CD4-positive, alpha-beta T cell (primary cell): ENCODE data around the gene COL23A1. TPM values are rescaled to one million over a fixed set of nuclear protein-coding genes. Genes with fewer than 3 reads are reported as not detected.
A peak's percentile ranks its signal among the peaks of the same experiment; 100 is the strongest.

Experiments
- ATAC-seq: fragments of 200-7000 bp; cut with Tn5 transposase; one replicate; pipeline ENCODE4 v1.10.0; 2022; ENCODE audit warnings: mild to moderate bottlenecking; ENCODE audit not compliant: poor library complexity
- CTCF ChIA-PET: fragments of 350-600 bp; sonication (Branson Sonifier 250); formaldehyde crosslinking; loops from one replicate; lab custom pipeline; 2021; ENCODE audit warnings: antibody characterized with exemption, inconsistent platforms; lab: Charles Lee
- POLR2A ChIA-PET: fragments of 350-600 bp; sonication (Branson Sonifier 250); formaldehyde crosslinking; loops from one replicate; lab custom pipeline; 2021; ENCODE audit warnings: antibody characterized with exemption, inconsistent platforms; lab: Charles Lee
- DNase-seq, 14 experiments: peaks; one replicate each; pipeline ENCODE4 v3.0.0-alpha.2; 2013 to 2020; ENCODE audit warnings: mixed read lengths in 2 of 14
- H3K27ac ChIP-seq, 2 donors: one replicate each; pipeline versions ENCODE4 v1.5.1 to v1.7.0; 2013; ENCODE audit warnings: low read length in 2 of 2, low read depth in 1 of 2, mild to moderate bottlenecking in 1 of 2
- H3K27me3 ChIP-seq, 2 experiments: 1 replicate in 1 of 2; 2 replicates in 1 of 2; pipeline versions ENCODE4 v1.6.1 to v1.7.0; 2013; ENCODE audit warnings: low read length in 2 of 2, control low read depth in 1 of 2, mild to moderate bottlenecking in 1 of 2, moderate library complexity in 1 of 2; ENCODE audit not compliant: insufficient read depth in 2 of 2, control insufficient read depth in 1 of 2
- H3K36me3 ChIP-seq: one replicate; pipeline ENCODE4 v1.6.1; 2013; ENCODE audit warnings: low read length, control low read depth; ENCODE audit not compliant: insufficient read depth
- H3K4me1 ChIP-seq: one replicate; pipeline ENCODE4 v1.6.1; 2013; ENCODE audit warnings: low read length, control low read depth; ENCODE audit not compliant: insufficient read depth
- H3K4me3 ChIP-seq: one replicate; pipeline ENCODE4 v1.5.1; 2013; ENCODE audit warnings: mild to moderate bottlenecking, low read length, moderate library complexity
- H3K9me3 ChIP-seq, 2 experiments: 1 replicate in 1 of 2; 2 replicates in 1 of 2; pipeline versions ENCODE4 v1.6.1 to v1.7.0; 2013; ENCODE audit warnings: low read length in 2 of 2, mild to moderate bottlenecking in 2 of 2, control low read depth in 1 of 2, moderate library complexity in 1 of 2; ENCODE audit not compliant: control insufficient read depth in 1 of 2, insufficient read depth in 1 of 2
- H3K27ac Mint-ChIP-seq: one replicate; pipeline ENCODE4 v1.8.0; 2020; ENCODE audit warnings: mixed read lengths
- H3K27me3 Mint-ChIP-seq: one replicate; pipeline ENCODE4 v1.8.0; 2021; ENCODE audit warnings: mixed read lengths
- H3K36me3 Mint-ChIP-seq: one replicate; pipeline ENCODE4 v1.8.0; 2021; ENCODE audit warnings: low read depth, mixed read lengths
- H3K4me1 Mint-ChIP-seq: one replicate; pipeline ENCODE4 v1.8.0; 2021; ENCODE audit warnings: low read depth, mixed read lengths
- H3K4me3 Mint-ChIP-seq: one replicate; pipeline ENCODE4 v1.8.0; 2020; ENCODE audit warnings: mild to moderate bottlenecking, mixed read lengths
- H3K9me3 Mint-ChIP-seq: one replicate; pipeline ENCODE4 v1.8.0; 2020; ENCODE audit warnings: mixed read lengths
- CTCF ChIP-seq: fragments of 200-600 bp; IDR thresholded peaks from one replicate; pipeline ENCODE4 v1.8.0; 2022; ENCODE audit warnings: antibody characterized with exemption, mild to moderate bottlenecking
- intact Hi-C, 2 experiments: fragments of 100-400 bp; cut with DNase I in 1 of 2; cut with micrococcal nuclease in 1 of 2; formaldehyde crosslinking; loops; one replicate each; pipeline versions ENCODE4 v1.15.1 to v1.9.0; 2023 to 2025; cut with DNase I, micrococcal nuclease
- total RNA-seq, 174 experiments: library from RNA in 2 of 174; stranded (reverse) in 2 of 174; gene quantifications; one replicate each; pipeline ENCODE4 v1.2.3 and lab custom pipeline; 2021 to 2026

Gene COL23A1
- total RNA-seq, 2 experiments from 2014 or later: not detected

GRCh38 chr5:178434016-178434761 is 156.0 kb downstream of the COL23A1 start:
- TF ChIP-seq CTCF: no peak
- no peaks in the 10 kb centered on the region for H3K27me3 Mint-ChIP-seq
- CTCF ChIA-PET: no interaction called here
- H3K9me3 ChIP-seq: peaks cover 0 to 8% of the 10 kb centered on the region in 2 experiments
- no peak overlapping the region for H3K4me3 ChIP-seq
- H3K27ac Mint-ChIP-seq: no peak overlapping the region
- intact Hi-C loops: no loop called here
- H3K4me1 ChIP-seq: no peaks in the 10 kb centered on the region
- no peaks in the 10 kb centered on the region for H3K9me3 Mint-ChIP-seq
- H3K36me3 ChIP-seq: no peaks in the 10 kb centered on the region
- no peak for ATAC-seq
- peak in 1 of 14 experiments; percentile 21 for DNase-seq
- POLR2A ChIA-PET: no interaction called here
- peaks cover 0 to 3% of the 10 kb centered on the region in 2 experiments for H3K27me3 ChIP-seq
- H3K36me3 Mint-ChIP-seq: no peaks in the 10 kb centered on the region
- H3K4me3 Mint-ChIP-seq: no peak overlapping the region
- H3K27ac ChIP-seq: no peak overlapping the region
- no peaks in the 10 kb centered on the region for H3K4me1 Mint-ChIP-seq

GRCh38 chr5:178433273-178433775 is 156.9 kb downstream of the COL23A1 start:
- no peak for TF ChIP-seq CTCF
- Mint-ChIP-seq H3K27me3 (no peaks in the 10 kb centered on the region), H3K36me3 (no peaks in the 10 kb centered on the region), H3K4me3 (no peak overlapping the region), H3K27ac (no peak overlapping the region), H3K4me1 (no peaks in the 10 kb centered on the region), H3K9me3 (no peaks in the 10 kb centered on the region)
- POLR2A ChIA-PET: no interaction called here
- Histone ChIP-seq H3K27me3 (peaks cover 0 to 3% of the 10 kb centered on the region in 2 experiments), H3K36me3 (no peaks in the 10 kb centered on the region), H3K27ac (no peak overlapping the region), H3K4me1 (no peaks in the 10 kb centered on the region), H3K9me3 (peaks cover 0 to 8% of the 10 kb centered on the region in 2 experiments), H3K4me3 (no peak overlapping the region)
- CTCF ChIA-PET: no interaction called here
- ATAC-seq (no peak), DNase-seq (no peak)
- intact Hi-C loops: no loop called here

- CTCF ChIA-PET: no interaction called here
Measured at GRCh38 chr5:178432421-178433272, 157.5 kb downstream of the COL23A1 start.

More at GRCh38 chr5:178432421-178433272, 157.5 kb downstream of the COL23A1 start:
- TF ChIP-seq CTCF: no peak
- no peak for DNase-seq
- H3K4me1 Mint-ChIP-seq: no peaks in the 10 kb centered on the region
- no peak for ATAC-seq
- no peaks in the 10 kb centered on the region for H3K36me3 Mint-ChIP-seq
- Histone ChIP-seq H3K4me3 (no peak overlapping the region), H3K4me1 (no peaks in the 10 kb centered on the region), H3K27me3 (peaks cover 0 to 1% of the 10 kb centered on the region in 2 experiments), H3K36me3 (no peaks in the 10 kb centered on the region), H3K9me3 (peaks cover 0 to 8% of the 10 kb centered on the region in 2 experiments), H3K27ac (no peak overlapping the region)
- intact Hi-C loops: no loop called here
- POLR2A ChIA-PET: no interaction called here
- no peaks in the 10 kb centered on the region for H3K9me3 Mint-ChIP-seq
- H3K27ac Mint-ChIP-seq: no peak overlapping the region
- no peaks in the 10 kb centered on the region for H3K27me3 Mint-ChIP-seq
- H3K4me3 Mint-ChIP-seq: no peak overlapping the region
